NCI-H1694 treated with DMSO at 0.1 percent for 48 hours (cell line): ENCODE results near the gene FEZF2.

ENCODE experiments used
- DNase-seq: peaks from one replicate; lab custom pipeline; 2025; lab: John Stamatoyannopoulos, UW

The FEZF2 gene

GRCh38 chr3:62373215-62373614 lies at the start of gene FEZF2:
Gene FEZF2, minus strand, starts transcription at chr3:62373550. Its CDS starts 682 bp downstream, at chr3:62372868.
- DNase-seq = no peak

- DNase-seq = no peak
Observed at GRCh38 chr3:62421207-62421606, 47.9 kb upstream of the FEZF2 start.

- no peak for DNase-seq
Observed at GRCh38 chr3:62416144-62416543, 42.8 kb upstream of the FEZF2 start.

- peak; percentile 14 for DNase-seq
Observed at GRCh38 chr3:62415312-62415801, 42.0 kb upstream of the FEZF2 start.

- no peak for DNase-seq
Observed at GRCh38 chr3:62414786-62415185, 41.4 kb upstream of the FEZF2 start.

GRCh38 chr3:62413687-62414086 lies 40.3 kb upstream of the FEZF2 start:
- no peak for DNase-seq

GRCh38 chr3:62406945-62407344 lies 33.6 kb upstream of the FEZF2 start:
- DNase-seq = no peak

- no peak for DNase-seq
Observed at GRCh38 chr3:62405566-62405965, 32.2 kb upstream of the FEZF2 start.

GRCh38 chr3:62405135-62405534 lies 31.8 kb upstream of the FEZF2 start:
- DNase-seq = no peak

GRCh38 chr3:62404321-62404720 lies 31.0 kb upstream of the FEZF2 start:
- no peak for DNase-seq

- no peak for DNase-seq
Observed at GRCh38 chr3:62403765-62404164, 30.4 kb upstream of the FEZF2 start.

- DNase-seq = no peak
Observed at GRCh38 chr3:62392626-62393292, 19.4 kb upstream of the FEZF2 start.

- no peak for DNase-seq
Observed at GRCh38 chr3:62387251-62387650, 13.9 kb upstream of the FEZF2 start.

GRCh38 chr3:62379321-62379798 lies 6.0 kb upstream of the FEZF2 start:
- DNase-seq = no peak

GRCh38 chr3:62378921-62379320 lies 5.6 kb upstream of the FEZF2 start:
- no peak for DNase-seq

- DNase-seq = no peak
Observed at GRCh38 chr3:62378311-62378789, 5.0 kb upstream of the FEZF2 start.

- DNase-seq = no peak
Observed at GRCh38 chr3:62376906-62377877, 3.8 kb upstream of the FEZF2 start.

- DNase-seq = no peak
Observed at GRCh38 chr3:62376454-62376720, 3.0 kb upstream of the FEZF2 start.

GRCh38 chr3:62375655-62376453 lies 2.5 kb upstream of the FEZF2 start:
- no peak for DNase-seq

GRCh38 chr3:62374341-62375218 lies 1.2 kb upstream of the FEZF2 start:
- no peak for DNase-seq

- DNase-seq = no peak
Observed at GRCh38 chr3:62373714-62374333, 474 bp upstream of the FEZF2 start.
